Lower leg skin (tissue), 3 donors: Measurements from ENCODE around the gene SNX11.

Experiments used
- CTCF ChIP-seq, 3 donors: fragments of 450-650 bp; IDR thresholded peaks; one replicate each; pipeline ENCODE4 v1.5.1; 2016; ENCODE audit warnings: antibody characterized with exemption in 3 of 3, mild to moderate bottlenecking in 3 of 3, moderate library complexity in 2 of 3
- POLR2A ChIP-seq, 2 donors: fragments of 450-650 bp; IDR thresholded peaks; one replicate each; pipeline ENCODE4 v1.6.1; 2016 to 2017; ENCODE audit warnings: antibody characterized with exemption in 2 of 2, mild to moderate bottlenecking in 1 of 2, moderate library complexity in 1 of 2

DNA sequence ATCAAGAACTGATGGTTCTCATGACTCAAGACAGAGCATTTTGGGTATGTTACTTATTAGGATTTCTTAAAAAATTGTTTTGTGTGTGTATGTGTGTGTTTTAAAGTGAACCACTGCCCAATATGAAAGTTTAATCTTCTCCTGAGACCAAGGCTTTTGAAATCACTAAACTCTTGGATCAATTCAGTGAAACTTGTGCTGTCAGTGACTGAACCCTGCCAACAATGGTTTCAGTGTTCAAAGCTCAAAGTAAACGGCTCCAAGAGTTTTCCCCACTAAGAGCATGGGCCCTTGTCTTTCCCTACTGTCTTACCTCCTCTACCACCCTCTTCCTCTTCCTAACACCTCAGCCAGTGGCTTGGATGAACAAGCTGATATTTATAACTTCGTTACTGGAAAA, 37.4 kb upstream of the SNX11 start:
- no peak for TF ChIP-seq CTCF (IDR thresholded peaks at IDR 0.05)
- TF ChIP-seq POLR2A (IDR thresholded peaks at IDR 0.05), result no peak
